Measurements from ENCODE around the gene LTBP1.

LTBP1 gene

DNA sequence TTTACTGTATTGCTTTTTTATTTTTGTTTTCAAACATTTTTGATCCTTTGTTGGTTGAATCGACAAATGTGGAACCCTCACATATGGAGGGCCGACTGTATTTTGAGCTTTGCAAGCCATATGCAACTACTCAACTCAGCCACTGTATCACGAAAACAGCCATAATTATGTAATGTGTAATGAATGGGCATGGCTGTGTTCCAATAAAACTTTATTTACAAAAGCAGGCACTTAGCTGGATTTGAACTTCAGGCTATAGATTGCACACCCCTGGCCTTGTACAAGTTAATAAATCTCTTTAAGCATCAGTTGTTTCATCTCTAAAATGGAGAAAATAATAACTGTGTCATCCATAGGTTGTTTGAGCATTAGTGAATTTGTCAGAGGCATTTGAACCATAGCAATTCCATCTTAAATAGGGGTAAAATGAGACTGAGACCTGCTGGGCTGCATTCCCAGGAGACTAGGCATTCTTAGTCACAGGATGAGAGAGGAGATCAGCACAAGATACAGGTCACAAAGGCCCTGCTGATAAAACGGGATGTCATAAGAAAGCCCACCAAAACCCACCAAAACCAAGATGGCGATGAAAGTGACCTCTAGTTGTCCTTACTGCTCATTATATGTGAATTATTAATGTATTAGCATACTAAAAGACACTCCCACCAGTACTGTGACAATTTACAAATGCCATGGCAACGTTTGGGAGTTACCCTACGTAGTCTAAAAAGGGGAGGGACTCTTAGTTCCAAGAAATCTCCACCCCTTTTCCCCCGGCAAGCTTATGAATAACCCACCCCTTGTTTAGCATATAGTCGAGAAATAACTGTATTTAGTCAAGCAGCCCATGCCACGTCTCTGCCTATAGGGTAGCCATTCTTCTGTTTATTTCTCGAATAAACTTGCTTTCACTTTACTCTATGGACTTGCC lies 13.7 kb upstream of the LTBP1 start:
- no peak for DNase-seq (ENCODE audit: low read depth)

DNA sequence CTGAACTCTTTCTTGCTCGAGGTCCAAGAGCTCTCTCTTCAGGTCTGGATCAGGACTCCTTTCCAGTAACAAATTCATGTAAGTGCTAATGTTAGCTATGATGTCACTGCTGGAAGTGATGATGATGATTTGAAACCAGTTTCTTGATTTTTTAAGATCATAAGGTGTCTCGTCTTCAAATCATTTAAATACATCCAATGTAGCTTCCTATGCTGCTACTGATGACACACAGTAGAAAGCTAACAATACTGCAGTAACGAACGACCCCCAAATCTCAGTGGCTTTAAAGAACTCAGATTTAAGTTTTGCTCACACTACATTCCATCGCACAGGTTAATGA lies 13.0 kb upstream of the LTBP1 start:
- DNase-seq (ENCODE audit: low read depth): no peak

DNA sequence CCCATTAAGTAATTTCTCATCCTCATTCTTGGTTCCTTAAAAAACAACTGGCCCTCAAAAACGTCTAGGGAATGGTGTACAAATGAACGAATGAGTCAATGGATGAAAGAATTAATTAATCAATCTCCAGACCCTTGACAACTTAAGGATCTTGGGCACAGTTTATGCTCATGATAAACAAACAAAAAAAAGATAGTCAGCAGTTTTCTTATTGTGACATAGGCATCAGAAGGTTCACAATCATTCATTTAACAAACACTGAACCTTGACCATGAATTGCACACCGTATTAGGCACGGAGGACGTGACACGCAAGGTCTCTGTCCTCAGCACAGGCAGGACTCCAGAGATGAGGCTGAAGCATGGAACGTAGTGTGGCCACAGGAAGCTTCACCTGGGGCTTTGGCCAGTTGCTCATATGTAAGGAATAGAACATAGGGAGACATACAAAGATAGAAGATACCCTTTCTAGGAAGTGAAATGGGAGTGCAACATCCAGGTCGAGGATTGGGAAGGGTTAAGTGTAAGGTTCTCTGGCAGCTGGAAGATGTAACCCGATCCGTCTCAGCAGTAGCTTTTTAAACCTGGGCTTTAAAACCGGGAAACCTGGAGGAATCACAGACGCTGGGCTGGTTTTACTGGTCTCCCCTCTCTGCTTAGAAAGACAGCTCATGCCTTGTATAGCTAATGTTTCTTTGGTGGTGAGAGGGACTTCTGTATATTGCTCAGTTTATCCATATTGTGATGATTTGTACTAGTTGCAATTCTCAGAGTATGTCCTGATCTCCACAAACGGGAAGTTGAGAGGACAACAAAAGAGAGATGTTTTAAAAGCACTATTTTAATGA lies 8.9 kb upstream of the LTBP1 start:
- DNase-seq (ENCODE audit: low read depth): peak; percentile 8

DNA sequence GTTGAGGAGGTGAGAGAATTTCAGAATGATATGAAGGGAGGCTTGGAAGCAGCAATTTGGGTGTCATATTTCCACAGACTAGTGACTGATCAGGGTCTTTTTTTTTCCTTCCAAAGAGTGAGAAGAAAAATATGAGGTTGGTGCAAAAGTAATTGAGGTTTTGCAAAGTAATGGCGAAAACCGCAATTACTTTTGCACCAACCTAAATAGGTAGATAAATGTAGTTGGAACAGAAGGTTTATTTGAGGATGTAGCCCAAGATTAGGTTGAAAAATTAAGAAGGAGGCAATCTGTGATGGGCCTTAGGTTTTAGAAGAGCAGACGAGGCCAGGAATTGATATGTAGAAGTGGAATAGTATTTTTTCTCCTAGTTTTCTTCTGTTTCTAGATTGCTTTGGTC lies 7.8 kb upstream of the LTBP1 start:
- DNase-seq (ENCODE audit: low read depth): no peak

DNA sequence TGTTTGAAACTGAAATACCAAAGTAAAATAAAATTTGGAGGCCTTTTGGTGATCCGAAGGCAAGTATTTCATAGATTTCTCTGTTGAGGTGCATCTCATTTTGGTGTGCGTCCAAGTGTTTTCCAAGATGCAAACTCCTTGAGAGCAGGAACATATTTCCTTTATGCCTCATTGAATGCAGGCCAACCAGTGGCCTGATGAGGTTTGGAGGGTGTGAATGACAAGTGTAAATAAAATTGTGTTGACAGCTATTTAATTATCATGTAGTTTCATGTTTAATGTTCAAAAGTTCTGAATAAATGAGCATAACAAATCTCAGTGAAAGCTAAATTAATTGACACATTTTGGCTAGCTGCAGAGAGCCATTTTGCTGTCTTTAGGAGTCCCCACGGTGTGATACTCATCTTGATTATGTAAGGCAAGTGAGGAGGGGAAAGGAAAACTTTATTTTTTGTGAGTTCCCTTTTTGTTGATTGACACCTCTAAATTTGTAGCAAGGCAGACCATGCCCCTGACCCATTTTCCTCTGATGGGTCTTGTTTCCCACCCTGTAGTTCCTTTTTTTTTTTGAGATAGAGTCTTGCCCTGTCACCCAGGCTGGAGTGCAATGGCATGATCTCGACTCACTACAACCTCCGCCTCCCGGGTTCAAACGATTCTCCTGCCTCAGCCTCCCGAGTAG lies 6.3 kb upstream of the LTBP1 start:
- DNase-seq (ENCODE audit: low read depth): no peak

DNA sequence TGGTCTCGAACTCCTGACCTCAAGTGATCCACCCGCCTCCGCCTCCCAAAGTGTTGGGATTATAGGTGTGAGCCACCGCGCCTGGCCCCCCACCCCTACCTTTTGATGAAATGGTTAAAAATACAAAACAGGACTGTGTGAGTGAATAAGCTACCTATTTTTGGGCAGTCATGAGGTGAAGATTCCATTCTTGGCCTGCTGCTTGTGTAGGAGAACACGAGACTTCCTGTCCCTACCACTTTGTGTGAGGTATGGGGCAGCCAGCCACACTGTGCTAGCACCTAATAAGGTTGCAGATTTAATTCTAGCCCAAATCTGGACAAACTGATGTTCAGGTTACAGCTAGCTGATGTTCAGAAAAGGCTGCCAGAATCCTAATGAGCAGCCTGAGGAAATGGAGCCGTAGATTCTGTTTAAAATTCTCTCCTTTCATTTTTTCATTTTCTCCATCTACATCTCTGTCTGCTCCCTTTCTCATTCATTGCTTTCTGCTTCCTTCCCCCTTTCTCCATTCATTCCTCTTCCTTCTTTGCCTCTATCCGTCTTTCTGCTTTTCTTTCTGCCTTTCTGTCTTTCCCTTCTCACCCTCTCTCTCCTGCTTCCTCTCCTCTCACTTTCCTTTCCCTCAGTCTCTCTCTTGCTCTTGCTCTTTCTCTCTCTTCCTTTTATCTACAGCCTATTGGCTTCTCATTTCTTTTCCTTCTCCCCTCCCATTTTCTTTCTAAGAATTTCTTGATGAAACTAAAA lies 4.6 kb upstream of the LTBP1 start:
- no peak for DNase-seq (ENCODE audit: low read depth)

DNA sequence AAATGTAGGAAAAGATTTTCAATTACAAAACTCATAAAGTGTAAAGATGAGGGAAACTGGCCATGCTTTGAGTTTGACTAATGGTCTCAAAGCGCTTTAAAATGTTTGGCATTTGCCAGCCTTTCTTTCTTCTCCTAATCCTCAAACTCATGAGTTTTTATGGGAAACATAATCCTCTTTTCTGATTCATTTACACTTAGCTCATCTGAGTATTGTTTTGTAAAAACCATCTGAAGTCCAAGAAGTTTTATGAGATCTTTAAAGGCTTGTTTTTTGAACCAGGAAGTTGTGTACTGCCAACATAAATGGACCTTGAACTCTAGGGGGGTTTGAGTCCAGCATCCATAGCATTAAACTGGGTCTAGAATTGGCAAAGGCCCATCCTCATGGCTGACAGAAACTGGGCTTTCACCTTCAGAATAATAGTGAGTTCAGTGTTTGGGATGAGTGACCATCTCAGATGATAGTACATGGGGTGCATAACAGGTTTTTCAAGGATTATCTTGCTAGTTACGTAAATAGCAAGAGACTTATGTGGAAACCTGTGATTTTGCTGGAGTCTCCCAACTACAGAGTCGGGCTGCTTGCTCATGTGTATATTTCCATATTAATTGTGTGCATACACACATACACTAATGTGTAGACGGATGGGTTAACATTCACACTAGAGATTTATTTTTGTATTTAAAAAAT lies 3.8 kb upstream of the LTBP1 start:
- DNase-seq (ENCODE audit: low read depth): no peak

DNA sequence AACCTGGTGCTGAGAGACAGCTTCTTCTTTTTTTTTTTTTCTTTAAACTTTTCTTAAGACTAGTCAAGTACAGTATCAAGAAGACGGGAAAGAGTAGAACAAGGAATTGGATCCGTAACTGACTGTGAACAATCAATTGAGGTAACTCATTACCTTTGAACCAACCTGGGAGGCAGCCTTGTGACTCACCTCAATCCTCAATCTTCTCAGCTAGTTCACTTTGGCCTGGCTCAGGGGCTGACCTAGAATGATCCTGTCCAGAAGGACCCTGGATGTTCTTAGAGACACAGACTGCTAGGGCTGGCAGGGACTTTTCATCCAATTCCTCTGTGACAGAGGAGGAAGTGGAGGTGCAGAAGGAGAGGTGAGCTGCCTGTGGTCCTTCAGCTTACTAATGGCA lies 1.5 kb upstream of the LTBP1 start:
- DNase-seq (ENCODE audit: low read depth): no peak

DNA sequence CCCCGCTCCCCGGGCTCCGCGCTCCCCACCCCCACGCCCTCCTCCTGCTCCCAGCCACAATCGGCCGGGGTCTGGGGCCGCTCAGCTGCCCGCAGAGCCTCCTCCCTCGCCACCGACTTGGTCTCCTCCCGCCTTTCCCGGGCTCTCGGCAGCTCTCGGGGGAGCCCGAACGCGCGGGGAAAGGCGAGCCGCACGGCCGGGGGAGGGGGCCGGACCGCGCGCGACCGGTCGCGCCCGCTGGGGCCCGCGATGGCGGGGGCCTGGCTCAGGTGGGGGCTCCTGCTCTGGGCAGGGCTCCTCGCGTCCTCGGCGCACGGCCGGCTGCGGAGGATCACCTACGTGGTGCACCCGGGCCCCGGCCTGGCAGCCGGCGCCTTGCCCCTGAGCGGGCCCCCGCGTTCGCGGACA lies 327 bp downstream of the LTBP1 start:
- peak; percentile 23 for DNase-seq (ENCODE audit: low read depth)

DNA sequence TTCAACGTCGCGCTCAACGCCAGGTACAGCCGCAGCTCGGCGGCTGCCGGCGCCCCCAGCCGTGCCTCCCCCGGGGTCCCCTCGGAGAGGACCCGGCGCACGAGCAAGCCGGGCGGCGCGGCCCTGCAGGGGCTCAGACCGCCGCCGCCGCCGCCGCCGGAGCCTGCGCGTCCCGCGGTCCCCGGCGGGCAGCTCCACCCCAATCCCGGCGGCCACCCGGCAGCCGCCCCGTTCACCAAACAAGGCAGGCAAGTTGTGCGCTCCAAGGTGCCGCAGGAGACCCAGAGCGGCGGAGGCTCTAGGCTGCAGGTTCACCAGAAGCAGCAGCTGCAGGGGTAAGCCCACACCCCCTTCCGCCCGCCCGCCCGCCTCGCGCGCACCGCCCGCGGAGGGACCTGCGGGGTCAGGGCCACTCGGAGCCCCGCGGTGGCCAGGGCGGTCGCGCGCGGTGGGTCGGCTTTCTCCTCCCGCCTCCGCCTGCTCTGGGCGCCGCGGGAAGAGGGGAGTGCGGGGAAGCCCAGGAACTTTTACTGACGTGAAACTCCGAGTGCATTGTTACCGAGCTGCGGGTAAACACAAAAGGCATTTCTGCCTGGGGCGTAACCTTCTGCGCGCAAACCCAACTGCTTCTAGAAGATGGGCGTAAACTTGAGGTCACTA lies 861 bp downstream of the LTBP1 start:
- peak; percentile 64 for DNase-seq (ENCODE audit: low read depth)

DNA sequence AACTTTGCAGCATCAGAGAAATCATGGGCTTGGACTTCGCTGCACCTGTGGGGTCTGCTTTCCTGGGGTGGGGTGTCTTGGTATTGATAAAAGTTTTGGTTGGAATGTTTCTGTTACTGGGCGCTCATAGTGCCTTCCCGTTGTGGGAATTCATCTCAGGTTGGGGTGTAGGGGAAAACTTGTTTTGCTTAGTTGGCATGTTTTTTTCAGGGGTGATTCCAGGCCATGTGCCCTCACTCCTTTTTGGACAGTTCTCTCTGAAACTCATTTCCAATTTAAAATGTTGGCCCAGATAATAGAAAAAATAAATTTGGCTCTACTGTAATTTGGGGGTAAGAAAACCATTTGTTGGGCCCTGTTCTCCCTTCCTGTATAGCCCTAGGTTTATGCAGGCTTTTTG lies 1.5 kb downstream of the LTBP1 start:
- DNase-seq (ENCODE audit: low read depth): no peak

DNA sequence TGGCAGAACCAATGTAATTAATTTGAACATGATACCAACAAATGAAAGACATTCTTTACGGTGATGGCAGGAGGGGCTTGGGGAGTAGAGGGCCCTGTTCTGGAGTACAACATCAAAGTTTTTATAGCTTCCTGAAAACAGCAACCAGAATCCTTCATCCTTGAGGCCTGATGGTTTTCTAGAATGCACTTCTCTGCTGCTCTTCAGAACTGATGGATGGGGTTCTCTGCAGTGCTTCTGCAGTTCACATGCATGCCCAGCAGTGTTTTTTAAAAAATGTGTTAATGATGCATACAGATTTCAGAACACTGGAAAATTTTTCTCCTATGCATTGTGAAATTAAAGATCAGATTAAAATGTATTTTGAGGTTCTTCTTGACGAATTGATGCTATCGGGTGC lies 2.5 kb downstream of the LTBP1 start:
- no peak for DNase-seq (ENCODE audit: low read depth)

DNA sequence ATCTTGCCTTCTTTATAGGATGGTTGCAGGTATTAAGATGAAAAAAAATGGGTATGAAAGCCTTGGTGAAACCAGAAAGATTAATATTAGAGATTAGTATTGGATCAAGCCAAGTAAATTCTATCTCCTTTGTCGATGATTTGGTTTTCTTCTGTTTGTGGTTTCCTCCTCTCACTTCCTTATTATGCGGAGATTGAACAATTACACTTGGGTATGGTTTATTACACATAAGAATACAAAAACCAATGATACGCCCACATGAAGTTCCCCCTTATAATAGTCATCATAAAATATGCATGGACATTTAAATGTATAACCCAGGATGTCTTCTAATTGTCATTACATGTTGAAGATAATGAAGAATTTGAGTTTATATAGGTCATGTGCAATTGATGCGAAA lies 4.9 kb downstream of the LTBP1 start:
- no peak for DNase-seq (ENCODE audit: low read depth)

DNA sequence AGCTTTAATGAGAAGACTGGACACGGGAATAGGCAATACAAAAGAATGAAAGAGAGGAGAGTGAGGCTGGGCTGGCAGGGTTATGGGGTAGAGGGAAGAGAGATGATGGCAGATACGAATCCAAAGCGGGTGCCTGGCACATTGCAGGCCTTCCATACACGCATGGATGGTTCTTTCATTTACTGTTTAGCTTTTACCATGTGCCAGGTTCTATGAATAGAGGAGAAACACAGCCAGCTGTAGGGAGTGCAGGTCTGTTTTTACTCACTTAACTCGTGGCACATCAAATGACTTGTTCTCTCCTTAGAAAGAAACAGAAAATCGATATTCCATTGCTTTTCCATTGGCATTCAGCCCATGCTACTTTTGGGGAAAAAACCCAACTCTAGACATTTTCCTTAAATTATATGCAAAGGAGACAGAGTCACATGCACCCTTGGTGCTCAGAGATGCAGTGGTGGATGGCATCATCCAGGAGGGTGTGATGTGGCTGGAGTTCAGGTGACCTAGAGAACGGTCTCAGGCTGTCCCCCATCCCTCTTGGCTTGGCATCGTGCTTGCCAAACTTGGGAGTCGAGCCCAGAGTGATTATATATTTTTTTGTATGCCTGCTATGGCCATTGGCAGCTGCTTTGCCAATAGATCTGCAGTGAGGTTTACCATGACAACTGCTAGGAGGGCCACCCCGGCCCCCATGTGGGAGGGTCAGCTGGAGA lies 6.2 kb downstream of the LTBP1 start:
- no peak for DNase-seq (ENCODE audit: low read depth)

DNA sequence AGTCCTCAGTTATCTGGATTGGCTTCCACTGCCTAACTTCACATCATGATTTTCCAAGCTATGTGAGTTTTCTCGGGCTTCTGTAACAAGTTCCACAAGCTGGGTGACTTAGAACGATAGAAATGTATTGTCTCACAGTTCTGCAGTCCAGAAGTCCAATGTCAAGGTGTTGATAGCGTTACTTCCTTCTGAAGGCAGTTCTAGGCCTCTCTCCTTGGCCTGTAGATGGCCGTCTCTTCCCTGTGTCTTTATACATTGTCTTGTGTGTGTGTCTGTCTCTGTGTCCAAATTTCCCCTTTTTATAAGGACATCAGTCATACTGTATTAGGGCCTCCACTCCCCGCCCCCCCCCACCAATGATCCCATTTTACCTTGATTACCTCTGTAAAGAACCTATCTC lies 7.5 kb downstream of the LTBP1 start:
- DNase-seq (ENCODE audit: low read depth): no peak

DNA sequence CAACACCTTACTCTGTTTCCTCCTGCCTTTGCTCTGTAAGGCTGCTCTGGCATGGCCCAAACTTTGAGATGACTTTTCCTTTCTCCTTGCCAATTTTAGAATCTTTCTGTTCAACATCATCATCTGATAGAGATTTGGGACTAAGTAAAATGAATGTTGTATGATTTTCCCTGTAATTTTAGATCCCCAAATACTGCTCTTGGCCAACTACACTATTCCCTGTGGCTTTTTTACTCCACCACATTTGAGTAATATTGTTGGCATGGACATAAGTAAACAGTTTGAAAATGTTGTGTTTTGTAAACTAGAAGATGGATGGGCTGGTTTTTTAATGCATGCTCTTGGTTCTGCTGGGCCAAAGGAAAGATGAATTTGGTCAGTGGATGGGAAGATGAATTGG lies 12.1 kb downstream of the LTBP1 start:
- DNase-seq (ENCODE audit: low read depth): no peak

DNA sequence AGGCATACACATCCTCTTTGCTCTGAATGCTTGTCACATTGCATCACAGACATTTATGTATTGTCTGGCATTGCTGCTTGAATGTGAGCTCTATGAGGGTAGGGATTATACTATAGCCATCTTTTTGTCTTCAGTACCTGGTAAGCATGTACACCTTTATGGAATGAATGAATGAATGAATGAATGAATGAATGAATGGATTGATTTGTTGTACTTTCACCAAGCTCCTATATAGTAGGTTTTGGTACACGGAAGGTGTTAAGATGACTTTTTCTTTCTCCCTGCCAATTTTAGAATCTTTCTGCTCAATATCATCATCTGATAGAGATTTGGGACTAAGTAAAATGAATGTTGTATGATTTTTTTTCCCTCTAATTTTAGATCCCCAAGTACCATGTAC lies 13.5 kb downstream of the LTBP1 start:
- DNase-seq (ENCODE audit: low read depth): no peak

DNA sequence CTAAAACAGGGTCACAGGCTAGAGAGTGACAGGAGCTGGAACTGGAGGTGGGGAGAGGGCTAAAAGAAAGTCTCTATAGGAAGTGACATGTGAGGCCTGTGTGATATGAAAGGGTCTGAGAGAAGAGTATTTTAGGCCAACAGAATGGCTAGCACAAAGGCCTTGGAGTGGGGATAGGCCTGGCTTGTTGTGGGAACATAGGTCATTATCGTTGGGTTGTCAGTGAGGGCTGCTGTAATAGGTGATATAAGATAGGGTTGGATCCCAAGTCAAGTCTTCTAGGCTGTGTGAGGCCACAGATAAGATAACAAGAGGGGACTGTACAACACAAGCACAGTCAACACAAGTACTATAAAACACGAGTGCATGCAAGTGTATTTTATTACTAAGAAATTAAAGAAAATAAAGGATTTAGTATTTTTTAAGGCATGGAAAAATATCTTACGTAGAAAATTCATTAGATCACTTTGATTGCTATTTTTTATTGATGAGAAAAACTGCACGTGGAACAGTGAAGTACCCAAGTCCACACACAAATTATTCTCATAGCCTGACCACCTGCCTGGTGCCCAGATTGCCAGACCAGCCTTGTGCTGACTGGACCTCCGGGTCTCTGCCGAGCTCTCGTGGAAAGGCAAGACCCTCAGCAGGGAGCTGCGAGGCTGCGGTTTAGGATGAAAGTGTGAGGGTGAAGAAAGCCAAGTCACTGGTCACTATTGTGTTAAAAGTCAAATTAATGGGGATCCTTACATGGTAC lies 14.1 kb downstream of the LTBP1 start:
- no peak for DNase-seq (ENCODE audit: low read depth)

DNA sequence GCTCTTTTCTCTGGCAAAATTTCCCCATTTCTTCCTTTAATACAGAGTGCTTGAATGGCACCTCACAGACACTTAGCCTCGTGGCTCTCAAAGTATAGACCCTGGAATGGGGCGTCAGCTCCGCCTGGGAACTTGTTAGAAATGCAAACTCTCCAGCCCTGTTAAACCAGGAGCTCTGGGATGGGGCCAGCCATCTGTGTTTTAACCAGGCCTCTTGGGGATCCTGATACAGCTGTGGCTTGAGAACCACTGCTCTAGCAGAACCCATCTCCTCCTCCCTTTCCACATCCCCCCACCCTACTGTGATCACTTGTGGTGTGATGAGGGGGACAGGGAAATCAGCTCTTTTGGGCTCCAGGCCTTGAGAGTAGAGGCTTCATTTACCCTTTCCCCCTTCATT lies 15.9 kb downstream of the LTBP1 start:
- no peak for DNase-seq (ENCODE audit: low read depth)
